ENCODE data around the gene LENG9. TPM values are rescaled to one million over a fixed set of nuclear protein-coding genes. Genes with fewer than 3 reads are reported as not detected.

LENG9 gene
- total and polyA plus RNA-seq, 8 donors, result 1.3 to 14.5 (median 7.1) TPM

DNA sequence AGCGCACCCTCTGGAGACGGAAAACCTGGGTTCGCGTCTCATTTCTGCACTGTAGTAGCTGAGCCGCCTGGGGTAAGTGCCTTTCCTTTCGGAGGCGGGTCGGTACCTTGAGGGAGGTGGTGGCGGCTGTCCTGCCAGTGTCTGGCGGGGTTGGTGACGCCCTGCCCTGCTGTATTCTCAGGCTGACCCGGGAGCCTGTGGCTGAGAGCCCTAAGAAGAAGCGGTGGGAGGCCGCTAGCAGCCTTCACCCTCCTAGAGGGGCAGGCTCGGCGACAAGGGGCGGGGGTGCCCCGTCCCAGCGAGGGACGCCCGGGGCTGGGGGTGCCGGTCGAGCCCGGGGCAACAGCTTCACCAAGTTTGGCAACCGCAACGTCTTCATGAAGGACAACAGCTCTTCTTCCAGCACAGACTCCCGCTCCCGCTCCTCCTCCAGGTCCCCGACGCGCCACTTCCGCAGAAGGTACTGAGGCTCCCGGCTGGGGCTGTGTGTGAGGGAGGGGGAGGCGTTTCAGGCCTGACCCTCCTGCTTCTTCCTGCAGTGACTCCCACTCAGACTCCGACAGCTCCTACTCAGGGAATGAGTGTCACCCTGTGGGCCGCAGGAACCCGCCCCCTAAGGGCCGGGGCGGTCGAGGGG lies 7.7 kb downstream of the LENG9 start:
- peaks cover 26 to 61% (median 46%) of the 10 kb centered on the region in 4 donors for H3K4me1 ChIP-seq
- H3K27ac ChIP-seq, result no peak overlapping the region
- 92 to 96% (median 93%) methylated on average over 37 to 40 of the region's 40 CpGs for WGBS, 5 donors
- no peak for DNase-seq
- peaks cover 87 to 100% (median 100%) of the 10 kb centered on the region in 4 donors for H3K36me3 ChIP-seq
- TF ChIP-seq POLR2A (IDR thresholded peaks at IDR 0.05), result no peak
- TF ChIP-seq EP300 (IDR thresholded peaks at IDR 0.05), result no peak
- TF ChIP-seq, protein P1, sequence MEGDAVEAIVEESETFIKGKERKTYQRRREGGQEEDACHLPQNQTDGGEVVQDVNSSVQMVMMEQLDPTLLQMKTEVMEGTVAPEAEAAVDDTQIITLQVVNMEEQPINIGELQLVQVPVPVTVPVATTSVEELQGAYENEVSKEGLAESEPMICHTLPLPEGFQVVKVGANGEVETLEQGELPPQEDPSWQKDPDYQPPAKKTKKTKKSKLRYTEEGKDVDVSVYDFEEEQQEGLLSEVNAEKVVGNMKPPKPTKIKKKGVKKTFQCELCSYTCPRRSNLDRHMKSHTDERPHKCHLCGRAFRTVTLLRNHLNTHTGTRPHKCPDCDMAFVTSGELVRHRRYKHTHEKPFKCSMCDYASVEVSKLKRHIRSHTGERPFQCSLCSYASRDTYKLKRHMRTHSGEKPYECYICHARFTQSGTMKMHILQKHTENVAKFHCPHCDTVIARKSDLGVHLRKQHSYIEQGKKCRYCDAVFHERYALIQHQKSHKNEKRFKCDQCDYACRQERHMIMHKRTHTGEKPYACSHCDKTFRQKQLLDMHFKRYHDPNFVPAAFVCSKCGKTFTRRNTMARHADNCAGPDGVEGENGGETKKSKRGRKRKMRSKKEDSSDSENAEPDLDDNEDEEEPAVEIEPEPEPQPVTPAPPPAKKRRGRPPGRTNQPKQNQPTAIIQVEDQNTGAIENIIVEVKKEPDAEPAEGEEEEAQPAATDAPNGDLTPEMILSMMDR (IDR thresholded peaks at IDR 0.05), result no peak
- no peak for TF ChIP-seq POLR2AphosphoS5 (IDR thresholded peaks at IDR 0.05)
- intact Hi-C loops (cut with DNase I; ENCODE audit: low total_unique reads), result no loop called here
- no peak overlapping the region for H3K4me3 ChIP-seq
- H3K27me3 ChIP-seq, result no peaks in the 10 kb centered on the region
- H3K9me3 ChIP-seq, result no peaks in the 10 kb centered on the region

DNA sequence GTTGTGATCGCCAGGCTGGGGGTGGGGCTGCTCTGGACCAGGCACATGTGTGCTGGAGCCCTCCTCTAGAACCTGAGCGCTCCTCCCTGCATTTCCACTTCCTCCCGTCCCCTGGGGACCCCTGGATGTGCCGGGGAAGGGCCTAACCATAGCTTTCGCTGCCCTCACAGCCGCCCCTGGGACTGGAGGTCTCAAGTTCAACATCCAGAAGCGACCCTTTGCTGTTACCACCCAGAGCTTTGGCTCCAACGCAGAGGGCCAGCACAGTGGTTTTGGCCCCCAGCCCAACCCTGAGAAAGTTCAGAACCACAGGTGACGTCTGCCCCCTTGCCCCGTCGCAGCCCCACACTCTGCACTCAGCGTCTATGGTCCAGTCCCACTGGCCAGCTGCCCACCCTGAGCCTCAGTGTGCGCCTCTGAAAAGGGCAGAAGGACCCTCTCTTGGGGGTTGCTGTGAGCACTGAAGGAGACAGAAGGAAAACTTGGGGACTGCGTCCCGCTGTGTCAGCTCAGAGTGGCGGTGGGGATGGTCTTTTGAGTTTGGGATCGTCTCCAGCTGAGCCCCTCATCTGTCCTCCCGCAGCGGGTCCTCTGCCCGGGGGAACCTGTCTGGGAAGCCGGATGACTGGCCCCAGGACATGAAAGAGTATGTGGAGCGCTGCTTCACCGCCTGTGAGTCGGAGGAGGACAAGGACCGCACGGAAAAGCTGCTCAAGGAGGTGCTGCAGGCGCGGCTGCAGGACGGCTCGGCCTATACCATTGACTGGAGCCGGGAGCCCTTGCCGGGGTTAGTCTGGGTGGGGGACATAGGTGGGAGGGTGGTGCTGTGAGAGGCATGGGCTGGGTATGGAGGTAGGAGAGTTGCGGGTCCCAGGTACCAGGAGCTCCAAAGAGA lies 8.6 kb downstream of the LENG9 start:
- Histone ChIP-seq H3K9me3 (no peaks in the 10 kb centered on the region), H3K27ac (no peak overlapping the region), H3K27me3 (no peaks in the 10 kb centered on the region), H3K4me3 (no peak overlapping the region), H3K36me3 (peaks cover 79 to 94% (median 94%) of the 10 kb centered on the region in 4 donors), H3K4me1 (peaks cover 30 to 61% (median 46%) of the 10 kb centered on the region in 4 donors)
- intact Hi-C loops (cut with DNase I; ENCODE audit: low total_unique reads), result no loop called here
- no peak for DNase-seq
- no peak for TF ChIP-seq EP300 (IDR thresholded peaks at IDR 0.05)
- no peak for TF ChIP-seq POLR2AphosphoS5 (IDR thresholded peaks at IDR 0.05)
- TF ChIP-seq, protein P1 (IDR thresholded peaks at IDR 0.05), result no peak
- no peak for TF ChIP-seq POLR2A (IDR thresholded peaks at IDR 0.05)
- 90 to 94% (median 93%) methylated on average over 30 to 33 of the region's 33 CpGs for WGBS, 5 donors

DNA sequence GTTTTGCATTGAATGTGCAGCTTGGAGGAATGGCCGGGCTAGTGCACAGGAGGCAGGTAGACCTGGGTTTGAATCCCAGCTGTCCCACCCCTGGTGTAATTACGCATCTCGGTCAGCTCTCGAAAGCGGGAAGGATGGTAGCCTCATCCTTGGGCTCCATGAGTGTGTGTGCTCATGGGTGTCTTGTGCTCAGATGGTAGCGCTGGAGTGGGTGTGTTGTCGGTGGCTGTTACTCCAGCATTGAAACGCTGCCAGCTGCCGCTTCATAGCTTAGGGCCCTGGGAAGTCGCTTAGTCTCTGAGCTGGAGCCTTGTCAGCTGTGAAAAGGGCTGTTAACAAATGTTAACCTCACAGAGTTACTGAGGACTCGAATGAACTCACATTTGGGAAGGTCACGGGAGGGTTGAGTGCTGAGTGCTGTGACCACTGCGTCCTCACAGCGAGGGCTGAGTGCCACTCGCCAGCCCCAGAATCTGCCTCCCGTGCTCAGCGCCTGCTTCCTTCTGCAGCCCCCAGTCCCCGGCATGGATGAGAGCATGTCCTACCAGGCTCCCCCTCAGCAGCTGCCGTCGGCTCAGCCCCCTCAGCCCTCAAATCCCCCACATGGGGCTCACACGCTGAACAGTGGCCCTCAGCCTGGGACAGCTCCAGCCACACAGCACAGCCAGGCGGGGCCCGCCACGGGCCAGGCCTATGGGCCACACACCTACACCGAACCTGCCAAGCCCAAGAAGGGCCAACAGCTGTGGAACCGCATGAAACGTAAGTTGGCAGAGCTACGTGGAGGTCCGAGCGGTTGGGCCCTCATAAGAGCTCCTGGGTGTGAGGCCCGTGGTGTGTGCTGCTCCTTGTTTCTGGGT lies 9.4 kb downstream of the LENG9 start:
- peaks cover 78 to 86% (median 85%) of the 10 kb centered on the region in 4 donors for H3K36me3 ChIP-seq
- DNase-seq, result no peak
- no peak overlapping the region for H3K4me3 ChIP-seq
- 91 to 94% (median 93%) methylated on average over 19 to 31 of the region's 31 CpGs for WGBS, 5 donors
- no peaks in the 10 kb centered on the region for H3K9me3 ChIP-seq
- H3K27me3 ChIP-seq, result no peaks in the 10 kb centered on the region
- no peak overlapping the region for H3K27ac ChIP-seq
- TF ChIP-seq EP300 (IDR thresholded peaks at IDR 0.05) (no peak), POLR2AphosphoS5 (IDR thresholded peaks at IDR 0.05) (no peak), POLR2A (IDR thresholded peaks at IDR 0.05) (no peak)
- TF ChIP-seq, protein P1 (IDR thresholded peaks at IDR 0.05), result no peak
- intact Hi-C loops (cut with DNase I; ENCODE audit: low total_unique reads), result no loop called here
- H3K4me1 ChIP-seq, result peaks cover 31 to 55% (median 41%) of the 10 kb centered on the region in 4 donors

DNA sequence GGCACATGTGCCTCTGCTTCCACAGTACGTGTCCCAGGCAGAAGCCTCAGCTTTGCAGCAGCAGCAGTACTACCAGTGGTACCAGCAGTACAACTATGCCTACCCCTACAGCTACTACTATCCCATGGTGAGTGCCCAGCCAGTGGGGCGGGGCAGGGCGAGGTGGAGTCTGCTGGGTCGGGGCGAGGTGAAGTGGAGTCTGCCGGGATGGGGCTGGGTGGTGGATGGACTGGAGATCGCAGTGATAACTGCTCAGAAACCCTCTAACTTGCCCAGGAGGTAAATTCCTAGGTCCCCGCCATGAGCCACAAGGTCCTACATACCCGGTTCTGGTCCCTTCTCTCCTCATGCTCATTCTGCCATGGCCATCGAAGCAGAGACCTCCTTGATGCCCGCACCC lies 11.0 kb downstream of the LENG9 start:
- Histone ChIP-seq H3K4me1 (peaks cover 33 to 50% (median 41%) of the 10 kb centered on the region in 4 donors), H3K9me3 (no peaks in the 10 kb centered on the region), H3K36me3 (peaks cover 63 to 70% (median 70%) of the 10 kb centered on the region in 4 donors), H3K4me3 (no peak overlapping the region), H3K27ac (no peak overlapping the region), H3K27me3 (no peaks in the 10 kb centered on the region)
- TF ChIP-seq EP300 (IDR thresholded peaks at IDR 0.05) (no peak), POLR2AphosphoS5 (IDR thresholded peaks at IDR 0.05) (no peak), POLR2A (IDR thresholded peaks at IDR 0.05) (no peak)
- TF ChIP-seq, protein P1 (IDR thresholded peaks at IDR 0.05), result no peak
- 79 to 88% (median 81%) methylated on average over 10 to 11 of the region's 11 CpGs for WGBS, 5 donors
- DNase-seq, result no peak
- intact Hi-C loops (cut with DNase I; ENCODE audit: low total_unique reads), result no loop called here

All from stomach (tissue), 9 donors.